Skeletal muscle satellite cell (primary cell): ENCODE measurements around the gene ZNF608.

Source experiments
- H3K27me3 ChIP-seq: 2 replicates; pipeline ENCODE4 v1.7.0; 2013; ENCODE audit warnings: low read length; ENCODE audit not compliant: control insufficient read depth, insufficient read depth
- H3K36me3 ChIP-seq: 2 replicates; pipeline ENCODE4 v1.7.0; 2013; ENCODE audit warnings: mild to moderate bottlenecking, control low read depth, low read length; ENCODE audit not compliant: insufficient read depth
- H3K4me1 ChIP-seq: 2 replicates; pipeline ENCODE4 v1.7.0; 2013; ENCODE audit warnings: low read length; ENCODE audit not compliant: control insufficient read depth, insufficient read depth
- H3K4me2 ChIP-seq: 2 replicates; pipeline ENCODE4 v1.7.0; 2013; ENCODE audit warnings: mild to moderate bottlenecking, low read length
- H3K4me3 ChIP-seq: 2 replicates; pipeline ENCODE4 v1.7.0; 2013; ENCODE audit warnings: low read length
- H3K9ac ChIP-seq: 2 replicates; pipeline ENCODE4 v1.7.0; 2013; ENCODE audit warnings: mild to moderate bottlenecking, low read depth, low read length, moderate library complexity
- H3K9me3 ChIP-seq: replicated peaks from 2 replicates; pipeline ENCODE4 v1.7.0; 2013; ENCODE audit warnings: mild to moderate bottlenecking, control low read depth, low read length

Gene ZNF608

DNA sequence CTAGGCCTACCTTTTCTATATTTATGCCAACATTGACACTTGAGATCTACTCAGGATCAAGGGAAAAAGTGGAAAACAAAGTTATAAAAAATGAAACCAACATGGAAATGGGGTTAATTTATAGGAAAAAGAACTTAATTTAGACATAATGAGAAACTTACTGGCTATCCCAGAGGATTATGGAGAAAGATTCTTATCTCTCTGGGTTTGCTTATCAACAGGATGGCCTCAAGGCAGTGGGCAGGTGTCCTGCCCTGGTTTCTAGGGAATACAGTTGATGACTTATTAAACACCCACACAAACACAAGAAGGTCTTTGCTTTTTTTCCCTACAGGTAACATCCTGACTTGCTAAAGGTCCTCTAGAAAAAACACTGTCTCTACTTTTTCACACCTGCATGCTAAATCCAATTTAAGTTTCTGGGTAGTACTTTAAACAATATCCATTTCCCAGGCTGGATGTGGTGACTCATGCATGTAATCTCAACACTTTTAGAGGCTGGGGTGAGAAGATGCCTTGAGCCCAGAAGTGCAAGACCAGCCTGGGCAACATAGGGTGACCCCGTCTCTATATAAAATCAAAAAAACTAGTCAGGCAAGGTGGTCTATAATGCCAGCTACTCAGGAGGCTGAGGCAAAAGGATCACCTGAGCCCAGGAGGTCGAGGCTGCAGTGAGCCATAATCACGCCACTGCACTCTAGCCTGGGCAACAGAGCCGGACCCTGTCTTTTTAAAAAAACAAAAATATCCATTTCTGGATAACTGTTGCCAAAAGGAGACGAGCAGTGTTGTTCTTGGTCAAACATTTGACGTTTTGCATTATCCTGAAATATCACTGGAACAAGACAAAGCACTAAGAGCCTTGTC lies 6.6 kb upstream of the ZNF608 start:
- Histone ChIP-seq H3K4me1 (peaks cover 8% of the 10 kb centered on the region), H3K27me3 (no peaks in the 10 kb centered on the region), H3K4me2 (no peak overlapping the region), H3K4me3 (no peak overlapping the region), H3K9ac (no peak overlapping the region), H3K9me3 (no peaks in the 10 kb centered on the region), H3K36me3 (no peaks in the 10 kb centered on the region)

DNA sequence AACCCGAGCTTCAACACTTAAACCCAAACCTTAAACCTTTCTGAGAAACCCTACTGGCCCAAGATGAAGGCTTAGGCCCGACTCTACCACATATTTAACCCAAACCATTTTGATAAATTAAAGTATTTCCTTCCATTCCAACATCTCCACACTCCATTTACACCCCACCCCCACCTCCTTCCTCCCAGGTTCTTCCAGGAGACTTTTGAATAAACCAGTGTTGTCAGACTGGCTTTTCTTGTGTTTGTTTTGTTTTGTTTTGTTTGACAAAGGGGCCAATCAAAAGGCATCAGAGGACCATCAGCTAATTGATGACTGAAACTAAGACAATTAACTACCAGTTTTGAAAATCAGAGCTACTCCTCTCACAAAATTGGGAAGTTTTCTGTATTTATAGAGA lies 4.6 kb upstream of the ZNF608 start:
- H3K9ac ChIP-seq, result no peak overlapping the region
- H3K4me1 ChIP-seq, result peaks cover 8% of the 10 kb centered on the region
- no peak overlapping the region for H3K4me2 ChIP-seq
- H3K27me3 ChIP-seq, result no peaks in the 10 kb centered on the region
- no peak overlapping the region for H3K4me3 ChIP-seq
- H3K36me3 ChIP-seq, result no peaks in the 10 kb centered on the region
- no peaks in the 10 kb centered on the region for H3K9me3 ChIP-seq

DNA sequence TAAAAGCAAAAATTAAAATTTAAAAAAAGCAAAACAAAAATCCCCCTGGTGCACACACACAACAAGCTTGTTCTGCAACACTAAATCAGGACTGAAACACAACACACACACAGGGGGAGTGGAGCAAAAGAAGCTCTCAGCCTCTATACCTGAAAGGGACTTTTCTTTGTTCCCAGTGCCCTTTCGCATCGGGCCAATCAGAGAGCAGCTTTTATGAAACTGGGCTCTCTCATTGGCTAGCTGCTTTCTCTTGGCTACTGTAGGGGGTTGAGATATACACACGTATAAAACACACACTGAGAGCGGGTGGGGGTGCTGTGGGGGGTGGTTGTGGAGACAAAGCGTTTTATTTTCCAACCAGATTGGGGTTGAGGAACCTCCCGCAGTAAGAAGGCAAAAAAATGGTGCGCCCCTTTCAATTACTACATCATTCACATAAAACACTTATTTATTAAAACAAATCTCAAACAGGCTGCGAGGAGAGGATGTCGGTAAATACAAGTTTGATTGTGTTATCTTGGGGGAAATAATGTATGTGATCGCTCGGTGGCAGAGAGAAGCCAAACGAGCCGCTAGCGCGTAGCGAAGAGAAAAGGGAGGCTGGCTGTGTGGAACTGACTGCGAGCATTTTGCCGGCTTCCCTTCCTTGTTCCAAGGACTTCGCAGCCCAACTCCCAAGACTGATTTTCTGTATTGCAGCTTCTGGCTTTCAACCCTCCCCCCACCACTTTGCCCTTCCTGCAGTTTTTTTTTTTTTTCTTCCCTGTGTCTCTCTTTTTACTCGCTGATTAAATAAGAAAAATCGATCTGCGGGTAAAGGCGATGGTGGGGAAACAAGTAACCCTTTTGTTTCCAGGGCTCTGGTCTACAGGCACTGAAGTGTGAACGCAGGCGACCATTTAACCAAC lies 2.5 kb upstream of the ZNF608 start:
- H3K4me1 ChIP-seq, result peaks cover 16% of the 10 kb centered on the region
- H3K4me3 ChIP-seq, result peak overlapping the region; percentile 80
- H3K9ac ChIP-seq, result peak overlapping the region; percentile 86
- H3K9me3 ChIP-seq, result no peaks in the 10 kb centered on the region
- H3K4me2 ChIP-seq, result peak overlapping the region; percentile 94
- H3K36me3 ChIP-seq, result no peaks in the 10 kb centered on the region
- H3K27me3 ChIP-seq, result no peaks in the 10 kb centered on the region

DNA sequence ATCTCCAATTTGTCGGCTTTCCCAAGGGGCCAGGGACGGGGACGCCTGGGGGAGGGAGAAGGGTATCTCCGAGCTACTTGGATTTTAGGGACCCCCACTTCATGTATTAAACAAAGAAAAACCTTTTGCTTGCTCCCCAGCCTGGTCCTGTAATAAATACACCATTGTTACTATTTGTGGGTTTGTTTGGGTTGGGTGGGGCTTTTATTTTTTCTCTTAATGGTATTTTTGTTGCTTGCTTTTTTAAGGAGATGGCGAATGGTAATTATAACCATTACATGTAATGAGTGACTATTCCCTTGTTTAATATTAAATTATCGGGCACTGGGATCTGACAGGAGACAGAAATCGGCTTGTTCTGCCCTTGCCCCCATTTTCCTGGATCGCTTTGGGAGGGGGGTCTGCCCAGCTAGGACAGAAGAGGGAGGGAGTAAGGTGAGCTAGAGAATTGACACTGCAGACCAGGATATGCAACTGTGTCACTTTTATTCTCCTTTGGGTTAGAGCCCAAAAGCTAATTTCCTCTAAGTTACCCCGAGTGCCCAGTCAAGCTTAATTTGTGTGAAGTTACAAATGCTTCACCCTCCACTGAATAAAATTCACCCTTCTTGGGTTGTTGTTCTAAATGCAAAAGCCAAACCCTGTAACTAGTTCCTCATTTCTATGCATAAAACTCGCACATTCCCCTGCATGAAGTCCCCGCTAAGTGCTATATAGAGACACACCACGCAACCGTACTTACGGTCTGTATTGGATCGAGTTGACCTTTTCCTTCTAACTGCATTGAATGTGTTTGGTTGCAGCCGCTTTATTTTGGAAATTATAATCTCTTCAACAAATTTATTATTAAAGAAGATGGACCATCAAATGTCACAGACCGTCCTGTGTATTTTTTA lies 1.6 kb upstream of the ZNF608 start:
- H3K9ac ChIP-seq, result peak overlapping the region; percentile 86
- H3K36me3 ChIP-seq, result no peaks in the 10 kb centered on the region
- H3K4me2 ChIP-seq, result peak overlapping the region; percentile 94
- no peaks in the 10 kb centered on the region for H3K27me3 ChIP-seq
- H3K4me3 ChIP-seq, result peak overlapping the region; percentile 80
- peaks cover 23% of the 10 kb centered on the region for H3K4me1 ChIP-seq
- H3K9me3 ChIP-seq, result no peaks in the 10 kb centered on the region

DNA sequence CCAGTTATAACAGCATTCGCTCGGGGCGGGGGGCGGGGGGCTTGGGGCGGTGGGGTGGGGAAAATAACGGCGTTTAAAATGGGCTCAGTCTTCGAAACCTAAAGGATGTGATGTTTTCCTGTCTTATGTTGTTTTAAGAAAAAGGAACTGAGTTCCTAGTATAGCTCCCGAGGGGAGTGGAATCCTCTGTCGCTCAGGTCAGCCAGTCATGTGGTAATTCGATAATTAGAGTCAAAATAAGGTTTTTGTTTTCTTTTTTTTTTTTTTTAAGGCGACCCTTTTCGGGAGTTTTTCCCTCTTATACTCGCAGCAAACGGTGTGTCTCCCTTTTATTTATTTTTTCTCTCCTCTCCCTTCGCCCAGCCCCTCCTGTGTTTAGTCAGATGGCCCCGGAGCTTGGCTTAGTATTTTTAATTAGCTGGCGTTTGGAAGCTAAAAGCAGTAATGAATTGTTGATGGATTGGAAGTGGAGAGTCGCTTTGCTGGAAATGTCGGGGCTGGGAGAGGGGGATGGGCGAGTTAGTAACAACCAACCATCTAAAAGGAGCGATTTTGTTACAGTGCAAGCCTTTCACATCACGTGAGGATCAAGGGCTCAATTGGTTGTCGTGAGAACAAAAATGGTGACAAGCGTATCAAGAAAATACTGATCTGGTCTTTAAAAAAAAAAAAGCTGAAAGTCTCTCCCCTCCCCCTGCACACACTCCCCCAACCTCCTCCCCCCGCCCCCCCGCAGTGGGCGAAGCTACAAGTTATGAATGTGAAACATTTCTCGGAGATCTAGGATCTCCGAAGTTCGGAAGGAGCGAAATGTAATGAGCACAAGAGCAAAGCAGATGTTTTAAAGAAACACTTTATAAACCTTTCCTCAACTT lies 714 bp upstream of the ZNF608 start:
- H3K9ac ChIP-seq, result peak overlapping the region; percentile 86
- H3K36me3 ChIP-seq, result no peaks in the 10 kb centered on the region
- peak overlapping the region; percentile 80 for H3K4me3 ChIP-seq
- peaks cover 31% of the 10 kb centered on the region for H3K4me1 ChIP-seq
- H3K4me2 ChIP-seq, result peak overlapping the region; percentile 94
- no peaks in the 10 kb centered on the region for H3K9me3 ChIP-seq
- H3K27me3 ChIP-seq, result no peaks in the 10 kb centered on the region

DNA sequence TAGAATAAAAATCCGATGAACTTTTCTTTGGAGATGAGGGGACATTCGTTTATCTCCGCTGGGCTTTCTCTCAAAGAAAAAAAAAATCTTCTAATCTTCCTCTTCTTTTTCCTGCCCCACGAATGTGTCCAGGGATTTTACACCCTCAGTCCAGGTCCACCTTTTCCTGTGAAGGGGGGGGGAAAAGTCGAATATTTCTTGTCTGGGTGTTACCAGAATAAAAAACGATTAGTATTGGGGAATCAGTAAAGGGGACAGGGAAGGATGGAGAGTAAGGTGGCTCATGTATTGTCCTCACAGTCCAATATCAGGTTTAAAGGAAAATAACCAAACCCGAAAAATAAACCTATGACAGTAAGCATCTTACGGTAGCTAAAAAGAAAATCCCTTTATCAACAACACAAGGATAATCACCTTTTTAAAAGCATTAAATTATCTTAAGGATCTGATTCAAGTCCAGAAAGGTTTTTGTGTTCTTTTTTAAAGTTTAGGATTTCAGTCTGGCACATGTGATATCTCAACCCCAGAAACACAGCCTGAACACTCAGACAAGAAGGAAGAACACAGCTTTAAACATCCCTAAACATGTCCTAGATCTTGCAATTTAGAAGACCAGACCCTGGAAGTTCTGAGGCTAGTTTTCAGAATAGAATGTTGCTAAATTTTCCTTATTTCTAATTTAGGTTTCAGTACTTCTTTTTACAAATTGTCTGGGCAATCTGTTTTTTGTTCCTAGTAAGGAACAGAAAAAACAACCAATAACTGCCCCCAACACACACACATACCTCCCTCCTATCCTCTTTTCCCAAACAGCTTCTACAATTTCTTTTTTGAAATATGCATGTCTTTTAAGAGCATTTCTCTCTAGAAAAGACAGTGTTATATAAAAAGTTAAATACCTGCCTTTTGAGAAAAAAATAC lies 1.2 kb downstream of the ZNF608 start:
- H3K4me1 ChIP-seq, result peaks cover 49% of the 10 kb centered on the region
- H3K4me2 ChIP-seq, result peak overlapping the region; percentile 94
- H3K27me3 ChIP-seq, result no peaks in the 10 kb centered on the region
- H3K9ac ChIP-seq, result peak overlapping the region; percentile 86
- H3K4me3 ChIP-seq, result peak overlapping the region; percentile 80
- no peaks in the 10 kb centered on the region for H3K9me3 ChIP-seq
- H3K36me3 ChIP-seq, result no peaks in the 10 kb centered on the region

DNA sequence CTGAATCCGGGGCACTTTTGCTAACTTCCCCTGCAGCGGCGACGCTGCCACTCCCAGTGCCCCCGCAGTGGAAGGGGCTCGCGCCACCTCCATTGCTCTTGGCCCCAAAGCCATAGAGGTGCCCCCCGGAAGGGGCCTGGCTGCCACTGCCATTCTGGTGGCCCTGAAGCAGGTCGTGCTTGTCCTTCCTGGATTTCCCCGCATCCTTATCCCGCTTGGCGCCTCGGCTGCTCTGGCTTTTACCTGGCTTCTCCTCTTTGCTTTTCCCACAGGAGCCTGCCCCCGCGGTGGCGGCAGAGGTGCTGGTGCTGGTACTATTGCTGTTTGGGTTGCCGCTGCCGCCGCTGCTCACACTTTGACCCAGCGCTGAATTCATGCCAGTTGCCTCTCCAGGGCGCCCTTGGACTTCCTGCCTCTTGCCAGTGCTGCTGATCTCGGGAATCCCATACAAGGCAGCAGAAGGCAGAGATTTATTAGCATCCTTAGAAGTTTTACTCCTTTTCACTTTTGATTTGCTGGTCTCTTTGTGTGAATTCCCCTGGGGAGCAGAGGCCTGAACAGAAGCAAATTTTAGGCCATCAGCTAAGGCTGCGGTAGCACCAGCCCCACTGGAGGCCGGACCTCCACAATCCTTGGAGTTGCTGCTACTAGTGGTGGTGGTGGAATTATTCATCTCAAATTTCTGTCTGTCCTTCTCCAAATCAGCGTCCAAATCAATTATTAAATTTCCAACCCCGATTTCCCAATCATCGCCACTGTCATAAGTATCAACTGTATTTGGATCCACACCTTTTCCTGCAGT lies 2.1 kb downstream of the ZNF608 start:
- Histone ChIP-seq H3K27me3 (no peaks in the 10 kb centered on the region), H3K4me2 (peak overlapping the region; percentile 94), H3K4me3 (peak overlapping the region; percentile 80), H3K9me3 (no peaks in the 10 kb centered on the region), H3K36me3 (no peaks in the 10 kb centered on the region), H3K9ac (peak overlapping the region; percentile 86), H3K4me1 (peaks cover 45% of the 10 kb centered on the region)

DNA sequence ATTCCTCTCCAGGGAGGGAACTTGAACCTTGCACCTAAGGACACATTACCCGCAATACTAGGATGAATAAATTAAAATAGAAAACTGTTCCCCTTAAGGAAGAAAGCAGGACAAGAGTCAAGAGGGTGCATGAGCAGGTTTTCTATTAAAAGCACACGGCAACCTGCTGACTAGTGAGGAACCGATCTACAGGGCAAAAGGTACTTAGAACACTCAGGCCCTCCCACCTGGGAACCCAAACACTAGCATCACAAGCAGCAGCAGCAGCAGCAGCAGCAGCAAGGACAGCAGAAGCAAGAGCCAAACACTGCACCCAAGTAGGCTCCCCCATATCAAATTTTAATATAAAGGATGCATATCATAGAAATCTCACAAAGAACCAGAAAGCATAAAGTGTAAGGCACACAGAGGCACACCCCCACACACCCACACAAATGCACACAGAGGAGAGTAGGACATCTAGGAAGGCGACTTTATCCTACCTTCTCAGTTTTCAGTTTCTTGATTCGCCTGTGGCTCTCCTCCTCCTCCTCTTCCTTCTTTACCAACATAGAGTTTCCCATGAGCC lies 2.8 kb downstream of the ZNF608 start:
- no peaks in the 10 kb centered on the region for H3K36me3 ChIP-seq
- H3K4me3 ChIP-seq, result peak overlapping the region; percentile 80
- peak overlapping the region; percentile 86 for H3K9ac ChIP-seq
- peak overlapping the region; percentile 94 for H3K4me2 ChIP-seq
- no peaks in the 10 kb centered on the region for H3K27me3 ChIP-seq
- H3K4me1 ChIP-seq, result peaks cover 43% of the 10 kb centered on the region
- no peaks in the 10 kb centered on the region for H3K9me3 ChIP-seq

DNA sequence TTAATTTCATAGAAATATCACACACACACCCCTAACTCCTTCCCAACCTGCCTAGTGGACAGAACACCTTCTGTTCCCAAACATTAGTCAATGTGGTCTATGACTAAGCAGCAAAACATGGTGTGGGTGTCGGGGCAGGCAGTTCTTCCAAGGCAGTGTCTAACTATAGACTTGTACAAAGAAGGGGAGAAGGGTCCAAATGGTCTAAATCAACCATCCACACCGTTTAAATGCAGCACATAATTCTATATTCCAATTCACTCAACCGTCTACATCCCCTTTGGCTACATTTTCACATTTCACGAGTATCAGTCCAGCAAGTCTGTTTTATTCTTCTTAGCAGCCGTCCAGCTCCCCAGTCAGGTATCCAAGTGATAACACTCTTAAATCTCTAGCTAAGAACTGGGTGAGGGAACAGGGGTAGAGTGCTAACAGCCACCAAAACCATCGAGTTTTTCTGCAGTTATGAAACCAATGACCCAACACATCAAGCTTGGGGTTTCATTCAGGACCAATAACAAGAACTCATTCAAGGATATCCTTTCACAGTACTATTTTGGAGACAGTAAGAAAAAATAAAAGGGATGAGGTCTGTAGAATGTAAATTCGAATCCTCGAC lies 3.3 kb downstream of the ZNF608 start:
- Histone ChIP-seq H3K4me3 (peak overlapping the region; percentile 80), H3K36me3 (no peaks in the 10 kb centered on the region), H3K9me3 (no peaks in the 10 kb centered on the region), H3K4me2 (peak overlapping the region; percentile 94), H3K27me3 (no peaks in the 10 kb centered on the region), H3K9ac (peak overlapping the region; percentile 86), H3K4me1 (peaks cover 43% of the 10 kb centered on the region)
